Osteocyte (in vitro differentiated cells): ENCODE results near the gene EPHB6. TPM values are rescaled to one million over a fixed set of nuclear protein-coding genes. Genes with fewer than 3 reads are reported as not detected.

Experiments
- DNase-seq: peaks from one replicate; pipeline ENCODE4 v3.0.0; 2021; ENCODE audit warnings: mixed read lengths; ENCODE audit not compliant: unreplicated experiment; ENCODE audit errors: extremely low spot score
- H3K27ac Mint-ChIP-seq: one replicate; pipeline ENCODE4 v1.8.0; 2021; ENCODE audit warnings: mild to moderate bottlenecking, mixed read lengths; ENCODE audit not compliant: unreplicated experiment
- H3K27me3 Mint-ChIP-seq: one replicate; pipeline ENCODE4 v1.8.0; 2021; ENCODE audit warnings: mixed read lengths; ENCODE audit not compliant: unreplicated experiment
- H3K36me3 Mint-ChIP-seq: one replicate; pipeline ENCODE4 v1.8.0; 2021; ENCODE audit warnings: mixed read lengths; ENCODE audit not compliant: unreplicated experiment
- H3K4me1 Mint-ChIP-seq: one replicate; pipeline ENCODE4 v1.8.0; 2021; ENCODE audit warnings: mixed read lengths; ENCODE audit not compliant: unreplicated experiment
- H3K4me3 Mint-ChIP-seq: one replicate; pipeline ENCODE4 v1.8.0; 2021; ENCODE audit warnings: mild to moderate bottlenecking, moderate library complexity, mixed read lengths; ENCODE audit not compliant: unreplicated experiment
- H3K9me3 Mint-ChIP-seq: one replicate; pipeline ENCODE4 v1.8.0; 2021; ENCODE audit warnings: mixed read lengths; ENCODE audit not compliant: unreplicated experiment
- CTCF ChIP-seq: fragments of 200-600 bp; sonication (generic); IDR thresholded peaks from 2 replicates; pipeline ENCODE4 v1.5.0; 2021; ENCODE audit warnings: antibody characterized with exemption, mild to moderate bottlenecking, moderate library complexity
- total RNA-seq: library from RNA; stranded (reverse); gene quantifications from 2 replicates; pipeline ENCODE4 v1.2.1, GENCODE V29; 2021

EPHB6 gene
- total RNA-seq, 1 donor from 2014 or later = 13.7 TPM

GRCh38 chr7:142894112-142894984, 39.5 kb downstream of the EPHB6 start:
- DNase-seq = peak; percentile 74
- no peak for TF ChIP-seq CTCF
- H3K9me3 Mint-ChIP-seq = no peaks in the 10 kb centered on the region
- H3K4me1 Mint-ChIP-seq = no peaks in the 10 kb centered on the region
- H3K36me3 Mint-ChIP-seq = no peaks in the 10 kb centered on the region
- H3K27me3 Mint-ChIP-seq = peaks cover 3% of the 10 kb centered on the region
- H3K27ac Mint-ChIP-seq = no peak overlapping the region
- no peak overlapping the region for H3K4me3 Mint-ChIP-seq

GRCh38 chr7:142894985-142895593, 40.2 kb downstream of the EPHB6 start:
- no peaks in the 10 kb centered on the region for H3K36me3 Mint-ChIP-seq
- H3K27ac Mint-ChIP-seq = no peak overlapping the region
- H3K27me3 Mint-ChIP-seq = peaks cover 5% of the 10 kb centered on the region
- no peak overlapping the region for H3K4me3 Mint-ChIP-seq
- DNase-seq = peak; percentile 56
- no peaks in the 10 kb centered on the region for H3K9me3 Mint-ChIP-seq
- no peaks in the 10 kb centered on the region for H3K4me1 Mint-ChIP-seq
- no peak for TF ChIP-seq CTCF

- Mint-ChIP-seq H3K27ac (no peak overlapping the region), H3K27me3 (peaks cover 6% of the 10 kb centered on the region)
These were observed 41.3 kb downstream of the EPHB6 start for GRCh38 chr7:142896151-142896550.

GRCh38 chr7:142896741-142897379, 42.0 kb downstream of the EPHB6 start:
- Mint-ChIP-seq H3K27ac (no peak overlapping the region), H3K4me3 (no peak overlapping the region), H3K36me3 (no peaks in the 10 kb centered on the region), H3K4me1 (no peaks in the 10 kb centered on the region), H3K9me3 (no peaks in the 10 kb centered on the region), H3K27me3 (peaks cover 6% of the 10 kb centered on the region)
- peak; percentile 59 for DNase-seq
- TF ChIP-seq CTCF = no peak

More at GRCh38 chr7:142896151-142896550, 41.3 kb downstream of the EPHB6 start:
- no peaks in the 10 kb centered on the region for H3K9me3 Mint-ChIP-seq
- DNase-seq = peak; percentile 54
- no peak overlapping the region for H3K4me3 Mint-ChIP-seq
- no peaks in the 10 kb centered on the region for H3K4me1 Mint-ChIP-seq
- no peak for TF ChIP-seq CTCF
- no peaks in the 10 kb centered on the region for H3K36me3 Mint-ChIP-seq

GRCh38 chr7:142897691-142898090, 42.8 kb downstream of the EPHB6 start:
- peaks cover 9% of the 10 kb centered on the region for H3K27me3 Mint-ChIP-seq
- no peaks in the 10 kb centered on the region for H3K4me1 Mint-ChIP-seq
- no peaks in the 10 kb centered on the region for H3K9me3 Mint-ChIP-seq
- peak; percentile 66 for DNase-seq
- no peak overlapping the region for H3K4me3 Mint-ChIP-seq
- no peak overlapping the region for H3K27ac Mint-ChIP-seq
- no peak for TF ChIP-seq CTCF
- H3K36me3 Mint-ChIP-seq = no peaks in the 10 kb centered on the region
